Kidney (tissue), 14 donors: ENCODE results near the gene SLC12A7. TPM values are rescaled to one million over a fixed set of nuclear protein-coding genes. Genes with fewer than 3 reads are reported as not detected.

Source experiments
- DNase-seq, 5 donors: peaks; one replicate each; pipeline ENCODE4 v3.0.0-alpha.2; 2013 to 2020
- FAIRE-seq: peaks from 2 replicates; lab custom pipeline; 2012; peaks lifted over from hg19 to GRCh38; lab: Jason Lieb, UNC
- H3K27ac ChIP-seq, 2 donors: one replicate each; pipeline ENCODE4 v1.7.0; 2013; ENCODE audit warnings: low read depth in 2 of 2, low read length in 2 of 2, inconsistent platforms in 1 of 2
- H3K27me3 ChIP-seq: one replicate; pipeline ENCODE4 v1.7.1; 2013; ENCODE audit warnings: low read length, inconsistent platforms; ENCODE audit not compliant: control insufficient read depth, insufficient read depth
- H3K36me3 ChIP-seq, 3 donors: one replicate each; pipeline versions ENCODE4 v1.7.0 to v1.7.1; 2013; ENCODE audit warnings: low read length in 3 of 3, control low read depth in 1 of 3, inconsistent platforms in 1 of 3; ENCODE audit not compliant: insufficient read depth in 3 of 3, control insufficient read depth in 2 of 3
- H3K4me1 ChIP-seq, 3 donors: one replicate each; pipeline versions ENCODE4 v1.7.0 to v1.7.1; 2013; ENCODE audit warnings: low read length in 3 of 3, inconsistent platforms in 1 of 3, low read depth in 1 of 3; ENCODE audit not compliant: control insufficient read depth in 2 of 3, insufficient read depth in 2 of 3
- H3K4me3 ChIP-seq, 3 donors: one replicate each; pipeline versions ENCODE4 v1.7.0 to v1.8.1; 2013; ENCODE audit warnings: low read length in 3 of 3, control low read depth in 1 of 3, inconsistent platforms in 1 of 3
- H3K9ac ChIP-seq, 3 donors: one replicate each; pipeline versions ENCODE4 v1.7.0 to v1.7.1; 2013; ENCODE audit warnings: low read length in 3 of 3, control low read depth in 1 of 3, inconsistent platforms in 1 of 3
- H3K9me3 ChIP-seq, 3 donors: one replicate each; pipeline versions ENCODE4 v1.7.0 to v1.7.1; 2013; ENCODE audit warnings: low read length in 3 of 3, control low read depth in 1 of 3, inconsistent platforms in 1 of 3; ENCODE audit not compliant: control insufficient read depth in 2 of 3, insufficient read depth in 1 of 3
- CTCF ChIP-seq: IDR thresholded peaks from 3 replicates; pipeline ENCODE4 v1.5.1; 2012; ENCODE audit warnings: mild to moderate bottlenecking, moderate library complexity, borderline replicate concordance; ENCODE audit not compliant: insufficient read depth; ENCODE audit errors: extremely low read depth
- intact Hi-C: fragments of 100-400 bp; cut with DNase I; formaldehyde crosslinking; loops from one replicate; pipeline ENCODE4 v1.11.1; 2022
- polyA plus RNA-seq: library from polyadenylated mRNA; stranded (reverse); fragments of 350-450 nt; fragmentation: Illumina TruSeq; extraction: RNeasy Lipid Tissue Mini Kit (QIAGEN cat#74804); gene quantifications from one replicate; pipeline ENCODE4 v1.2.3, GENCODE V29; 2014; ENCODE audit warnings: low read depth, low replicate concordance; ENCODE audit not compliant: insufficient read depth
- total RNA-seq: library from RNA; stranded (reverse); fragmentation: NEBNext Ultra II Directional; extraction: Animal tissue kit (Norgen Biotek cat#: 25700); gene quantifications from one replicate; pipeline ENCODE4 v1.2.1, GENCODE V29; 2021
- donor health status: control.
- donor health status: control.
- donor health status: control.
- donor health status: control.
- donor health status: control.
- donor health status: DM: yes; HTN: yes; CAD: no.
- donor health status: Normal renal cell carcinoma (clear cell type).

The SLC12A7 gene
- total and polyA plus RNA-seq, 2 donors from 2014 or later: 28.2 to 92.9 TPM

- intact Hi-C loops: no loop called here
- FAIRE-seq (no peak), DNase-seq (peak in 1 of 5 donors; percentile 71)
- no peaks in the 10 kb centered on the region for H3K9me3 ChIP-seq
- H3K9ac ChIP-seq: no peak overlapping the region
- no peaks in the 10 kb centered on the region for H3K27me3 ChIP-seq
- peaks cover 0 to 4% (median 0%) of the 10 kb centered on the region in 3 donors for H3K4me1 ChIP-seq
- no peak overlapping the region for H3K4me3 ChIP-seq
- no peak overlapping the region for H3K27ac ChIP-seq
- no peak for TF ChIP-seq CTCF
- H3K36me3 ChIP-seq: peaks cover 3 to 48% (median 32%) of the 10 kb centered on the region in 3 donors
These were observed 55.0 kb downstream of the SLC12A7 start for GRCh38 chr5:1056611-1057484.

- Histone ChIP-seq H3K36me3 (peaks cover 3 to 53% (median 35%) of the 10 kb centered on the region in 3 donors), H3K4me3 (no peak overlapping the region), H3K27ac (no peak overlapping the region), H3K4me1 (peaks cover 0 to 4% (median 0%) of the 10 kb centered on the region in 3 donors), H3K9me3 (no peaks in the 10 kb centered on the region), H3K27me3 (no peaks in the 10 kb centered on the region), H3K9ac (no peak overlapping the region)
- TF ChIP-seq CTCF: no peak
- peak in 1 of 5 donors; percentile 68 for DNase-seq
- no peak for FAIRE-seq
- intact Hi-C loops: no loop called here
These were observed 55.8 kb downstream of the SLC12A7 start for GRCh38 chr5:1055896-1056610.

GRCh38 chr5:1054799-1055775 is 56.8 kb downstream of the SLC12A7 start:
- Histone ChIP-seq H3K9ac (no peak overlapping the region), H3K27me3 (no peaks in the 10 kb centered on the region), H3K4me3 (no peak overlapping the region), H3K36me3 (peaks cover 3 to 50% (median 33%) of the 10 kb centered on the region in 3 donors), H3K4me1 (peaks cover 0 to 2% (median 0%) of the 10 kb centered on the region in 3 donors), H3K9me3 (no peaks in the 10 kb centered on the region), H3K27ac (no peak overlapping the region)
- FAIRE-seq (no peak), DNase-seq (peak in 1 of 5 donors; percentile 71)
- intact Hi-C loops: no loop called here
- TF ChIP-seq CTCF: no peak
